Measurements from ENCODE around the gene UTS2. TPM values are rescaled to one million over a fixed set of nuclear protein-coding genes. Genes with fewer than 3 reads are reported as not detected.

Gene UTS2
- total and polyA plus RNA-seq, 4 donors = 0.28 TPM; not detected in 3

GRCh38 chr1:7899741-7900140 lies 46.9 kb upstream of the UTS2 start (continued):
- TF ChIP-seq YY1 (IDR thresholded peaks at IDR 0.05) (no peak), FOXA2 (IDR thresholded peaks at IDR 0.05) (no peak), TAF1 (conservative IDR thresholded peaks at IDR 0.05) (no peak), SP1 (IDR thresholded peaks at IDR 0.05) (no peak), EGR1 (IDR thresholded peaks at IDR 0.05; ENCODE audit: low read depth in 2 of 2) (no peak), RAD21 (IDR thresholded peaks at IDR 0.05) (no peak), GABPA (IDR thresholded peaks at IDR 0.05 in 1 of 2, conservative IDR thresholded peaks at IDR 0.05 in 1 of 2) (no peak), ZBTB33 (IDR thresholded peaks at IDR 0.05) (no peak), NR2F2 (IDR thresholded peaks at IDR 0.05) (no peak)

- Histone ChIP-seq H3K4me1 (ENCODE audit: control insufficient read depth in 4 of 4, insufficient read depth in 4 of 4, low read length in 3 of 4) (peaks cover 0 to 3% (median 1%) of the 10 kb centered on the region in 4 donors), H3K27ac (ENCODE audit: low read depth in 1 of 2, low read length in 2 of 2) (no peak overlapping the region), H3K27me3 (ENCODE audit: control insufficient read depth in 4 of 4, insufficient read depth in 4 of 4, low read length in 3 of 4) (no peaks in the 10 kb centered on the region), H3K9me3 (ENCODE audit: control insufficient read depth in 4 of 4, low read length in 3 of 4) (no peaks in the 10 kb centered on the region), H3K36me3 (ENCODE audit: control insufficient read depth in 4 of 4, insufficient read depth in 3 of 4, low read depth in 1 of 4, low read length in 3 of 4) (no peaks in the 10 kb centered on the region), H3K4me3 (ENCODE audit: low read depth in 1 of 3, low read length in 3 of 3) (no peak overlapping the region), H3K9ac (ENCODE audit: low read depth in 1 of 2, low read length in 2 of 2) (no peak overlapping the region)
- DNase-seq (ENCODE audit: low spot score) = no peak
- WGBS = 90% methylated on average over 5 of the region's 5 CpGs
- TF ChIP-seq ZBTB33 (IDR thresholded peaks at IDR 0.05) (no peak), RXRA (IDR thresholded peaks at IDR 0.05) (no peak), FOXA2 (IDR thresholded peaks at IDR 0.05) (no peak), RAD21 (IDR thresholded peaks at IDR 0.05) (no peak), JUND (IDR thresholded peaks at IDR 0.05) (no peak), TAF1 (conservative IDR thresholded peaks at IDR 0.05) (no peak), NR2F2 (IDR thresholded peaks at IDR 0.05) (no peak), SP1 (IDR thresholded peaks at IDR 0.05) (no peak), ATF3 (IDR thresholded peaks at IDR 0.05) (no peak), EGR1 (IDR thresholded peaks at IDR 0.05; ENCODE audit: low read depth in 2 of 2) (no peak), YY1 (IDR thresholded peaks at IDR 0.05) (no peak), CTCF (IDR thresholded peaks at IDR 0.05; ENCODE audit: low read depth, low read length, missing input control) (no peak), HNF4G (IDR thresholded peaks at IDR 0.05) (no peak), FOXA1 (IDR thresholded peaks at IDR 0.05) (no peak), GABPA (IDR thresholded peaks at IDR 0.05 in 1 of 2, conservative IDR thresholded peaks at IDR 0.05 in 1 of 2) (no peak), MAX (IDR thresholded peaks at IDR 0.05) (no peak), REST (IDR thresholded peaks at IDR 0.05) (no peak)
These were observed 46.1 kb upstream of the UTS2 start for GRCh38 chr1:7898962-7899361.

Data from liver (tissue), 9 donors.